K562 (cell line): ENCODE measurements around the gene EIF4E1B. TPM values are rescaled to one million over a fixed set of nuclear protein-coding genes. Genes with fewer than 3 reads are reported as not detected.
A peak's percentile ranks its signal among the peaks of the same experiment; 100 is the strongest.

Source experiments
- ATF7 ChIP-seq: fragments of 450-650 bp; IDR thresholded peaks from 2 replicates; pipeline ENCODE4 v1.7.1; 2014; ENCODE audit warnings: mild to moderate bottlenecking, moderate library complexity
- BACH1 ChIP-seq: fragments of 200-800 bp; sonication (Bioruptor generic); IDR thresholded peaks from 2 replicates; pipeline ENCODE4 v1.6.1; 2016; ENCODE audit warnings: missing genetic modification characterization, missing compliant biosample characterization
- CHD4 ChIP-seq: fragments of 200-600 bp; sonication (generic); IDR thresholded peaks from 3 replicates; pipeline ENCODE4 v1.6.1; 2012; ENCODE audit warnings: low read depth, mild to moderate bottlenecking, mixed read lengths, low read length, inconsistent platforms; ENCODE audit not compliant: insufficient read depth, insufficient replicate concordance, poor library complexity, severe bottlenecking
- CREBBP ChIP-seq: IDR thresholded peaks from one replicate; pipeline ENCODE4 v1.6.1; 2012; ENCODE audit warnings: low read depth, mild to moderate bottlenecking, control low read depth, inconsistent platforms, low read length
- ESRRA ChIP-seq: fragments of 450-650 bp; IDR thresholded peaks from 2 replicates; pipeline ENCODE4 v1.6.1; 2014; ENCODE audit warnings: low read depth, mild to moderate bottlenecking, moderate library complexity, borderline replicate concordance
- HDAC2 ChIP-seq: fragments of 450-650 bp; IDR thresholded peaks from 2 replicates; pipeline ENCODE4 v1.6.1; 2016; ENCODE audit warnings: mild to moderate bottlenecking
- KLF10 ChIP-seq: fragments of 250-450 bp; sonication (Bioruptor Pico); IDR thresholded peaks from 2 replicates; pipeline ENCODE4 v1.6.1; 2021; ENCODE audit warnings: matching md5 sums
- MTA1 ChIP-seq: fragments of 450-650 bp; IDR thresholded peaks from 2 replicates; pipeline ENCODE4 v1.6.1; 2017; ENCODE audit warnings: borderline replicate concordance
- MTA3 ChIP-seq: fragments of 450-650 bp; formaldehyde crosslinking; IDR thresholded peaks from 2 replicates; pipeline ENCODE4 v1.6.1; 2017; ENCODE audit warnings: mild to moderate bottlenecking, borderline replicate concordance
- NCOA6 ChIP-seq: fragments of 450-650 bp; IDR thresholded peaks from 2 replicates; pipeline ENCODE4 v1.6.1; 2017; ENCODE audit warnings: mild to moderate bottlenecking
- NR1H2 ChIP-seq: sonication (generic); formaldehyde crosslinking; IDR thresholded peaks from 2 replicates; pipeline ENCODE4 v1.4.0; 2020; ENCODE audit warnings: mild to moderate bottlenecking, missing genetic modification reagents
- PHB ChIP-seq: fragments of 250-450 bp; sonication (Bioruptor Pico); IDR thresholded peaks from 2 replicates; pipeline ENCODE4 v1.5.0; 2021
- PHF21A ChIP-seq: fragments of 450-650 bp; IDR thresholded peaks from 2 replicates; pipeline ENCODE4 v1.6.1; 2017; ENCODE audit warnings: low read depth, borderline replicate concordance
- PRPF4 ChIP-seq: fragments of 200-400 bp; formaldehyde crosslinking; IDR thresholded peaks from one replicate; pipeline ENCODE4 v1.6.1; 2017; ENCODE audit warnings: low read length, low read depth, mild to moderate bottlenecking; ENCODE audit not compliant: insufficient read depth, poor library complexity, severe bottlenecking
- RBM25 ChIP-seq: fragments of 200-400 bp; formaldehyde crosslinking; IDR thresholded peaks from 2 replicates; pipeline ENCODE4 v1.6.1; 2018; ENCODE audit warnings: low read length, low read depth, moderate library complexity; ENCODE audit not compliant: severe bottlenecking
- TCFL5 ChIP-seq: fragments of 250-450 bp; sonication (Bioruptor Pico); conservative IDR thresholded peaks from 2 replicates; pipeline ENCODE4 v1.6.1; 2021; ENCODE audit warnings: mild to moderate bottlenecking, moderate library complexity, matching md5 sums
- TFAM ChIP-seq: fragments of 250-450 bp; sonication (Bioruptor Pico); conservative IDR thresholded peaks from 2 replicates; pipeline ENCODE4 v1.5.0; 2021; ENCODE audit warnings: mild to moderate bottlenecking, moderate library complexity
- XRCC3 ChIP-seq: fragments of 450-650 bp; IDR thresholded peaks from 2 replicates; pipeline ENCODE4 v1.6.1; 2017; ENCODE audit warnings: mild to moderate bottlenecking, moderate library complexity
- ZNF143 ChIP-seq: sonication (generic); formaldehyde crosslinking; IDR thresholded peaks from 2 replicates; pipeline ENCODE4 v1.9.0; 2022; ENCODE audit warnings: mild to moderate bottlenecking, missing genetic modification reagents
- ZNF212 ChIP-seq: fragments of 450-650 bp; formaldehyde crosslinking; IDR thresholded peaks from 2 replicates; pipeline ENCODE4 v1.4.0; 2020; ENCODE audit warnings: mild to moderate bottlenecking
- ZNF644 ChIP-seq: fragments of 200-800 bp; sonication (Bioruptor generic); IDR thresholded peaks from 2 replicates; pipeline ENCODE4 v1.6.1; 2016; ENCODE audit warnings: low read depth, missing genetic modification characterization, missing compliant biosample characterization
- ZNF699 ChIP-seq: fragments of 250-450 bp; sonication (Bioruptor Pico); IDR thresholded peaks from 2 replicates; pipeline ENCODE4 v1.8.0; 2021; ENCODE audit warnings: mild to moderate bottlenecking, moderate library complexity; ENCODE audit not compliant: insufficient replicate concordance
- polyA plus RNA-seq, 8 experiments: library from polyadenylated mRNA; depleted of rRNA in 4 of 8; stranded (reverse) in 5 of 8; unstranded in 3 of 8; fragments of >200 nt; fragmentation: Nextera tagmentation in 2 of 8; fragmentation: Illumina TruSeq in 1 of 8; extraction: Ambion mirVana in 2 of 8; extraction: Trizol in 1 of 8; gene quantifications; 2 replicates each; pipeline versions ENCODE4 v1.2.1 to v1.2.3, GENCODE V29; 2011 to 2014; ENCODE audit warnings: inconsistent platforms in 1 of 8, missing spikeins in 1 of 8
- total RNA-seq, 7 experiments: library from RNA; depleted of rRNA in 6 of 7; stranded (reverse); fragments of >200 nt in 6 of 7; fragmentation: Illumina TruSeq in 2 of 7; extraction: Trizol in 2 of 7; gene quantifications; 2 replicates each; pipeline versions ENCODE4 v1.2.1 to v1.2.3, GENCODE V29; 2011 to 2021; ENCODE audit warnings: low replicate concordance in 1 of 7
- TF ChIP-seq, protein P1 (sequence below): sonication (generic); formaldehyde crosslinking; IDR thresholded peaks from 2 replicates; pipeline ENCODE4 v1.8.0; 2023; ENCODE audit warnings: mild to moderate bottlenecking, missing genetic modification reagents
- TF ChIP-seq, protein P2 (sequence below): sonication (generic); formaldehyde crosslinking; IDR thresholded peaks from 2 replicates; pipeline ENCODE4 v1.8.1; 2023; ENCODE audit warnings: mild to moderate bottlenecking, missing genetic modification reagents, moderate library complexity
- TF ChIP-seq, protein P3 (sequence below): fragments of 250-450 bp; sonication (Bioruptor Pico); IDR thresholded peaks from 2 replicates; pipeline ENCODE4 v1.8.0; 2021; ENCODE audit warnings: moderate library complexity, mild to moderate bottlenecking, inconsistent platforms
- TF ChIP-seq, protein P4 (sequence below), 2 experiments: fragments of 450-650 bp; IDR thresholded peaks; 2 replicates each; pipeline ENCODE4 v1.6.1; 2016

The EIF4E1B gene
- total and polyA plus RNA-seq, 9 of the 15 experiments (the other 6 are each of a cell fraction or from before 2014, with no cell fraction given), result not detected

DNA sequence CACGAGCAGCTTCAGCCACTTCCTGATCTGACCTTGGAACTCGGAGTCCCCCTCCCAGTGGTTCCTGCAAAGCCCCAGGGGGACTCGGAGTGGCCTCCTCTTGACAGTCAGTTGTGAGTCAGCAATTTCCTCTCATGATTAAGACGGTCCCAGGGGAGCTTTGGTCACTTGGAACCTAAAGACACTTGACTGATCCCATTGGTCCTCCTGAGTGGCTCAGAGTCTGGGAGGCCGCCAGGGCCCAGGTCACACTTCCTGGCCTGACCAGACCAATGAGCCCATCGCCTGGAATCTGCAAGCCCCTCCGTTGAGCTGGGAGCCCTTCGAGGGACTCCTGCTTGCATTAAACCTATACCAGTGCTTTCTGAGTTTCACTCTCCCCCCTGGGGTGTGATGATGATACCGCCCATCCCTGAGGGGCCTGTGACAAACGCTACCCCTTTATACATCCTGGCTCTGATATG is 45.9 kb downstream of the EIF4E1B start (continued):
- TF ChIP-seq PHB (no peak), BACH1 (tag) (peak; percentile 59; the same call in 1 of the 2 replicates), KLF10 (CRISPR knock-in tag) (no peak), ESRRA (no peak), RBM25 (no peak), MTA1 (no peak), XRCC3 (no peak), PHF21A (no peak), NR1H2 (no peak), TFAM (CRISPR knock-in tag) (no peak), ZNF212 (CRISPR knock-in tag) (no peak), ZNF644 (tag) (no peak), ATF7 (no peak), CHD4 (no peak), MTA3 (no peak), PRPF4 (no peak), ZNF143 (CRISPR knock-in tag) (no peak), TCFL5 (CRISPR knock-in tag) (no peak), NCOA6 (no peak), ZNF699 (no peak), HDAC2 (0 out of 2 replicates have a peak, but pooled peaks have one; percentile 12), CREBBP (no peak)
- TF ChIP-seq, protein P1, sequence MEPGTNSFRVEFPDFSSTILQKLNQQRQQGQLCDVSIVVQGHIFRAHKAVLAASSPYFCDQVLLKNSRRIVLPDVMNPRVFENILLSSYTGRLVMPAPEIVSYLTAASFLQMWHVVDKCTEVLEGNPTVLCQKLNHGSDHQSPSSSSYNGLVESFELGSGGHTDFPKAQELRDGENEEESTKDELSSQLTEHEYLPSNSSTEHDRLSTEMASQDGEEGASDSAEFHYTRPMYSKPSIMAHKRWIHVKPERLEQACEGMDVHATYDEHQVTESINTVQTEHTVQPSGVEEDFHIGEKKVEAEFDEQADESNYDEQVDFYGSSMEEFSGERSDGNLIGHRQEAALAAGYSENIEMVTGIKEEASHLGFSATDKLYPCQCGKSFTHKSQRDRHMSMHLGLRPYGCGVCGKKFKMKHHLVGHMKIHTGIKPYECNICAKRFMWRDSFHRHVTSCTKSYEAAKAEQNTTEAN (CRISPR knock-in tag), result no peak
- TF ChIP-seq, protein P2, sequence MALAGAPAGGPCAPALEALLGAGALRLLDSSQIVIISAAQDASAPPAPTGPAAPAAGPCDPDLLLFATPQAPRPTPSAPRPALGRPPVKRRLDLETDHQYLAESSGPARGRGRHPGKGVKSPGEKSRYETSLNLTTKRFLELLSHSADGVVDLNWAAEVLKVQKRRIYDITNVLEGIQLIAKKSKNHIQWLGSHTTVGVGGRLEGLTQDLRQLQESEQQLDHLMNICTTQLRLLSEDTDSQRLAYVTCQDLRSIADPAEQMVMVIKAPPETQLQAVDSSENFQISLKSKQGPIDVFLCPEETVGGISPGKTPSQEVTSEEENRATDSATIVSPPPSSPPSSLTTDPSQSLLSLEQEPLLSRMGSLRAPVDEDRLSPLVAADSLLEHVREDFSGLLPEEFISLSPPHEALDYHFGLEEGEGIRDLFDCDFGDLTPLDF (CRISPR knock-in tag), result no peak
- TF ChIP-seq, protein P3, sequence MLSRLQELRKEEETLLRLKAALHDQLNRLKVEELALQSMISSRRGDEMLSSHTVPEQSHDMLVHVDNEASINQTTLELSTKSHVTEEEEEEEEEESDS (CRISPR knock-in tag), result no peak
- TF ChIP-seq, protein P4, sequence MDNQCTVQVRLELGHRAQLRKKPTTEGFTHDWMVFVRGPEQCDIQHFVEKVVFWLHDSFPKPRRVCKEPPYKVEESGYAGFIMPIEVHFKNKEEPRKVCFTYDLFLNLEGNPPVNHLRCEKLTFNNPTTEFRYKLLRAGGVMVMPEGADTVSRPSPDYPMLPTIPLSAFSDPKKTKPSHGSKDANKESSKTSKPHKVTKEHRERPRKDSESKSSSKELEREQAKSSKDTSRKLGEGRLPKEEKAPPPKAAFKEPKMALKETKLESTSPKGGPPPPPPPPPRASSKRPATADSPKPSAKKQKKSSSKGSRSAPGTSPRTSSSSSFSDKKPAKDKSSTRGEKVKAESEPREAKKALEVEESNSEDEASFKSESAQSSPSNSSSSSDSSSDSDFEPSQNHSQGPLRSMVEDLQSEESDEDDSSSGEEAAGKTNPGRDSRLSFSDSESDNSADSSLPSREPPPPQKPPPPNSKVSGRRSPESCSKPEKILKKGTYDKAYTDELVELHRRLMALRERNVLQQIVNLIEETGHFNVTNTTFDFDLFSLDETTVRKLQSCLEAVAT (IDR thresholded peaks at IDR 0.05), result no peak
